Endothelial cell (in vitro differentiated cells): Measurements from ENCODE around the gene SIGLEC10. TPM values are rescaled to one million over a fixed set of nuclear protein-coding genes. Genes with fewer than 3 reads are reported as not detected.
A peak's percentile ranks its signal among the peaks of the same experiment; 100 is the strongest.
"Not testable (repeated sequence)": the region's sequence is repeated elsewhere in the genome, so short reads cannot be mapped to it uniquely, and the experiment has no call there.

ENCODE experiments used
- DNase-seq: peaks from one replicate; pipeline ENCODE4 v3.0.0; 2021; ENCODE audit warnings: low spot score
- H3K27ac Mint-ChIP-seq: one replicate; pipeline ENCODE4 v1.8.0; 2021; ENCODE audit warnings: mixed read lengths, inconsistent platforms; ENCODE audit not compliant: unreplicated experiment
- H3K27me3 Mint-ChIP-seq: one replicate; pipeline ENCODE4 v1.8.0; 2021; ENCODE audit warnings: mild to moderate bottlenecking, moderate library complexity, mixed read lengths, inconsistent platforms; ENCODE audit not compliant: unreplicated experiment
- H3K36me3 Mint-ChIP-seq: one replicate; pipeline ENCODE4 v1.8.0; 2021; ENCODE audit warnings: mild to moderate bottlenecking, low read depth, mixed read lengths, inconsistent platforms; ENCODE audit not compliant: unreplicated experiment
- H3K4me1 Mint-ChIP-seq: one replicate; pipeline ENCODE4 v1.8.0; 2021; ENCODE audit warnings: mild to moderate bottlenecking, mixed read lengths, inconsistent platforms; ENCODE audit not compliant: unreplicated experiment
- H3K4me3 Mint-ChIP-seq: one replicate; pipeline ENCODE4 v1.8.0; 2021; ENCODE audit warnings: mild to moderate bottlenecking, mixed read lengths, inconsistent platforms; ENCODE audit not compliant: unreplicated experiment
- H3K9me3 Mint-ChIP-seq: one replicate; pipeline ENCODE4 v1.8.0; 2021; ENCODE audit warnings: mixed read lengths, inconsistent platforms; ENCODE audit not compliant: unreplicated experiment
- CTCF ChIP-seq: fragments of 200-600 bp; sonication (generic); IDR thresholded peaks from one replicate; pipeline ENCODE4 v1.5.0; 2021; ENCODE audit warnings: antibody characterized with exemption; ENCODE audit not compliant: unreplicated experiment
- total RNA-seq: library from RNA; stranded (reverse); fragmentation: NEBNext Ultra II Directional; extraction: Animal tissue kit (Norgen Biotek cat#: 25700); gene quantifications from one replicate; pipeline ENCODE4 v1.2.1, GENCODE V29; 2021; ENCODE audit not compliant: unreplicated experiment

The SIGLEC10 gene
- total RNA-seq, 1 donor from 2014 or later, result not detected

DNA sequence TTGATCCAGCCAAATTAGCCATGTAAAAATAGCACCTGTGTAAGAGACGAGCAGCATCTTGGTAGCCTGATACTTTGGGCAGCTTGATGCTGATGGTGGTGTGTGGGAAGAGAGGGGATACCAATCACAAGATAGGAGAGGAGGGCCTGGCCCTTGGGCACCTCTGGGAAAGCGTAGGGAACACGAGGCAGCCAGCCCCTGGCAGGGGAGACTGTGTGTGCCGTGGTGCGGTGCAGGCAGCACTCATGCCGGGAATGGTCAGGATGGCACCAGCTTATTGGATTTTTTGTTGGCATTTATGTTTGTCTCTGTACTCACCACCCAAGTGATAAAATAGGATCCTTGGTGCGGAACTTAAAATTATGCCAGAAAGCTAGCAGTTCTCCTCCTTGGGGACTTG, 30.6 kb upstream of the SIGLEC10 start:
- H3K9me3 Mint-ChIP-seq, result peaks cover 8% of the 10 kb centered on the region
- H3K36me3 Mint-ChIP-seq, result peaks cover 6% of the 10 kb centered on the region
- no peak overlapping the region for H3K4me3 Mint-ChIP-seq
- peaks cover 2% of the 10 kb centered on the region for H3K27me3 Mint-ChIP-seq
- TF ChIP-seq CTCF, result no peak
- no peak overlapping the region for H3K27ac Mint-ChIP-seq
- no peak for DNase-seq
- H3K4me1 Mint-ChIP-seq, result peaks cover 8% of the 10 kb centered on the region

GRCh38 chr19:51447510-51447909, 30.1 kb upstream of the SIGLEC10 start:
- H3K27me3 Mint-ChIP-seq, H3K4me3 Mint-ChIP-seq, H3K27ac Mint-ChIP-seq, H3K4me1 Mint-ChIP-seq, H3K9me3 Mint-ChIP-seq, H3K36me3 Mint-ChIP-seq, DNase-seq: not testable (repeated sequence)

- H3K27ac Mint-ChIP-seq, result peak overlapping the region; percentile 93
- H3K36me3 Mint-ChIP-seq, result peaks cover 1% of the 10 kb centered on the region
- H3K9me3 Mint-ChIP-seq, result peaks cover 3% of the 10 kb centered on the region
Observed at GRCh38 chr19:51441410-51442390, 24.3 kb upstream of the SIGLEC10 start.

DNA sequence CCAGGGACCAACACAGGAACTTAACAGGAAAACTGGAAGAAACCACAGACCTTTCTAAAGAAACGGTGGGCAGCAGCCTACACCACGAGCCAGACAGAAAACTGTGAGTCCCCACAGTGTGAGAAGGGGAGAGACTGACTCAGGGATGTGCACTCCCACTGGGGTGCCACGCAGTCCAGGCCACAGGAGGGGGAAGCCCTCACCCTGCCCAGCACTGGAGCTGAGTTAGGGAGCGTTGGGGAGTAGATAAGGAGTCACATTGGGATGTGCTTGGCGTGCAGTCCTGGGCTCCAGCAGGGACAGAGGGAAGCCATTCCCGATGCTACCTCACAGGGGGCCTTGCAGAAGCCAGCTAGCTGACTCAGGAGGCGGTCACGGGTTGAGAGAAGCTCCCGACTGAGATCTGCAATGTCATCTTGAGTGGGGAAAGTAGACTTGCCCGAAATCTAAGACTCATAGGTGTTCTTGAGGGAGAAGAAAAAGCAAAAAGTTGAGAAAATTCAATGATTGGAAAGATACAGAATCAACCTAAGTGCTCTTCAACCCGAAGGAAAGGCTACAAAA, 23.5 kb upstream of the SIGLEC10 start:
- H3K27ac Mint-ChIP-seq, result peak overlapping the region; percentile 93
- peaks cover 5% of the 10 kb centered on the region for H3K27me3 Mint-ChIP-seq
- no peaks in the 10 kb centered on the region for H3K9me3 Mint-ChIP-seq
- TF ChIP-seq CTCF, result no peak
- H3K36me3 Mint-ChIP-seq, result no peaks in the 10 kb centered on the region
- peak overlapping the region; percentile 54 for H3K4me3 Mint-ChIP-seq
- H3K4me1 Mint-ChIP-seq, result peaks cover 26% of the 10 kb centered on the region
- DNase-seq, result no peak

More at GRCh38 chr19:51441410-51442390, 24.3 kb upstream of the SIGLEC10 start:
- no peak for TF ChIP-seq CTCF
- peaks cover 26% of the 10 kb centered on the region for H3K4me1 Mint-ChIP-seq
- H3K27me3 Mint-ChIP-seq, result peaks cover 5% of the 10 kb centered on the region
- peak; percentile 46 for DNase-seq
- H3K4me3 Mint-ChIP-seq, result peak overlapping the region; percentile 54

GRCh38 chr19:51440052-51440451, 22.6 kb upstream of the SIGLEC10 start:
- no peak for TF ChIP-seq CTCF
- no peaks in the 10 kb centered on the region for H3K9me3 Mint-ChIP-seq
- H3K36me3 Mint-ChIP-seq, result no peaks in the 10 kb centered on the region
- peaks cover 26% of the 10 kb centered on the region for H3K4me1 Mint-ChIP-seq
- peaks cover 5% of the 10 kb centered on the region for H3K27me3 Mint-ChIP-seq
- peak overlapping the region; percentile 37 for H3K27ac Mint-ChIP-seq
- H3K4me3 Mint-ChIP-seq, result no peak overlapping the region
- no peak for DNase-seq
